PC-3 (cell line): Measurements from ENCODE around the gene ABCC3. TPM values are rescaled to one million over a fixed set of nuclear protein-coding genes. Genes with fewer than 3 reads are reported as not detected.

Experiments
- ATAC-seq: fragments of 200-7000 bp; cut with Tn5 transposase; 2 replicates; pipeline ENCODE4 v1.9.1; 2020; ENCODE audit warnings: mild to moderate bottlenecking, moderate library complexity
- BruUV-seq: library from RNA; stranded (reverse); fragments of 400-500 nt; replicated peaks from 2 replicates; lab custom pipeline; 2021; lab: Mats Ljungman, UMichigan
- CTCF ChIA-PET: fragments of 300-600 bp; sonication (Branson Sonifier 250); formaldehyde crosslinking; loops from one replicate; lab custom pipeline; 2022; ENCODE audit warnings: antibody characterized with exemption; lab: Charles Lee
- POLR2A ChIA-PET: fragments of 300-600 bp; sonication (Branson Sonifier 250); formaldehyde crosslinking; loops from one replicate; lab custom pipeline; 2022; ENCODE audit warnings: antibody characterized with exemption; ENCODE audit not compliant: unreplicated experiment; lab: Charles Lee
- DNase-seq: peaks from one replicate; pipeline ENCODE4 v3.0.0-alpha.2; 2015
- H2AFZ ChIP-seq: fragments of 300-600 bp; sonication (generic); 2 replicates; pipeline ENCODE4 v1.6.0; 2016; ENCODE audit warnings: antibody characterized with exemption, low read length
- H3F3A ChIP-seq: fragments of 300-600 bp; sonication (generic); one replicate; pipeline ENCODE4 v1.6.0; 2017; ENCODE audit warnings: antibody characterized with exemption, low read length, control low read depth, mild to moderate bottlenecking; ENCODE audit not compliant: unreplicated experiment
- H3K27ac ChIP-seq: fragments of 300-600 bp; sonication (generic); 2 replicates; pipeline ENCODE4 v1.5.1; 2016; ENCODE audit warnings: mild to moderate bottlenecking, low read length
- H3K27me3 ChIP-seq: fragments of 300-600 bp; sonication (generic); 2 replicates; pipeline ENCODE4 v1.6.1; 2016; ENCODE audit warnings: low read length, mixed read lengths
- H3K36me3 ChIP-seq: fragments of 300-600 bp; sonication (generic); 2 replicates; pipeline ENCODE4 v1.6.1; 2016; ENCODE audit warnings: low read depth, mixed run types, low read length, mixed read lengths
- H3K4me1 ChIP-seq: fragments of 300-600 bp; sonication (generic); 2 replicates; pipeline ENCODE4 v1.5.1; 2016; ENCODE audit warnings: low read length; ENCODE audit not compliant: insufficient read depth
- H3K4me2 ChIP-seq: fragments of 300-600 bp; sonication (generic); 2 replicates; pipeline ENCODE4 v1.6.0; 2016; ENCODE audit warnings: low read length
- H3K4me3 ChIP-seq: fragments of 300-600 bp; sonication (generic); 2 replicates; pipeline ENCODE4 v1.5.1; 2016; ENCODE audit warnings: mild to moderate bottlenecking, low read length, mixed read lengths
- H3K79me2 ChIP-seq: fragments of 300-600 bp; sonication (generic); 2 replicates; pipeline ENCODE4 v1.6.1; 2017; ENCODE audit warnings: low read length, mixed read lengths
- H3K9ac ChIP-seq: fragments of 300-600 bp; sonication (generic); 2 replicates; pipeline ENCODE4 v1.6.0; 2016; ENCODE audit warnings: mild to moderate bottlenecking, low read length
- H3K9me2 ChIP-seq: fragments of 300-600 bp; sonication (generic); replicated peaks from 2 replicates; pipeline ENCODE4 v1.6.1; 2016; ENCODE audit warnings: mixed run types, low read length, mixed read lengths
- H3K9me3 ChIP-seq: fragments of 300-600 bp; sonication (generic); 2 replicates; pipeline ENCODE4 v1.6.1; 2016; ENCODE audit warnings: low read length, mixed read lengths
- H4K20me1 ChIP-seq: fragments of 300-600 bp; sonication (generic); 2 replicates; pipeline ENCODE4 v1.6.1; 2016; ENCODE audit warnings: low read length, mixed read lengths
- EZH2 ChIP-seq: fragments of 300-600 bp; sonication (generic); IDR thresholded peaks from one replicate; pipeline ENCODE4 v1.6.1; 2017; ENCODE audit warnings: antibody characterized with exemption, mild to moderate bottlenecking, low read length; ENCODE audit not compliant: unreplicated experiment
- EZH2phosphoT487 ChIP-seq: fragments of 300-600 bp; sonication (generic); IDR thresholded peaks from 2 replicates; pipeline ENCODE4 v1.6.1; 2018; ENCODE audit warnings: mild to moderate bottlenecking, antibody characterized with exemption, low read length, borderline replicate concordance
- intact Hi-C: fragments of 100-400 bp; cut with micrococcal nuclease; formaldehyde crosslinking; loops from 2 replicates; pipeline ENCODE4 v1.9.0; 2023
- total RNA-seq: library from RNA; depleted of rRNA; stranded (reverse); fragments of >200 nt; gene quantifications from 2 replicates; pipeline ENCODE4 v1.2.3, GENCODE V29; 2014
- TF ChIP-seq, protein P1 (sequence below): fragments of 300-600 bp; sonication (generic); conservative IDR thresholded peaks from 2 replicates; pipeline ENCODE4 v1.5.1; 2017; ENCODE audit warnings: antibody characterized with exemption, low read depth, mild to moderate bottlenecking, low read length

ABCC3 gene
- total RNA-seq, 1 experiment from 2014 or later: 50.2 TPM

DNA sequence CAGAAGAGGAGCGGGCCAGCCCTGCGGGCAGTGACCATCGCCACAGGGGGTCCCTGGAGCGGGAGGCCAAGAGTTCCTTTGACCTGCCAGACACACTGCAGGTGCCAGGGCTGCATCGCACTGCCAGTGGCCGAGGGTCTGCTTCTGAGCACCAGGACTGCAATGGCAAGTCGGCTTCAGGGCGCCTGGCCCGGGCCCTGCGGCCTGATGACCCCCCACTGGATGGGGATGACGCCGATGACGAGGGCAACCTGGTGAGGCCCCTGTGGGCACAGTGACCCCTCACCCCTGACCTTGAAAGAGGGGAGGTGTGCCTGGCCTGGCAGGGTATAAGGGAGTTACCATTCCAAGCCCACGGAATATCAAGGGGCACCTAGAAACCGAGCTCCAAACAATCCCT, 35.1 kb upstream of the ABCC3 start:
- BruUV-seq: no TSS peak
- H3K9me3 ChIP-seq: no peaks in the 10 kb centered on the region
- H3K9me2 ChIP-seq: no peaks in the 10 kb centered on the region
- no peak for DNase-seq
- CTCF ChIA-PET: no interaction called here
- no peaks in the 10 kb centered on the region for H3K36me3 ChIP-seq
- no peak overlapping the region for H3K27ac ChIP-seq
- POLR2A ChIA-PET: no interaction called here
- ATAC-seq: no peak
- H3K9ac ChIP-seq: no peak overlapping the region
- no peak overlapping the region for H3K4me3 ChIP-seq
- no peaks in the 10 kb centered on the region for H4K20me1 ChIP-seq
- no peaks in the 10 kb centered on the region for H3K4me1 ChIP-seq
- intact Hi-C loops: no loop called here
- H3K4me2 ChIP-seq: no peak overlapping the region
- H3K27me3 ChIP-seq: no peaks in the 10 kb centered on the region
- H3K79me2 ChIP-seq: no peaks in the 10 kb centered on the region
- no peak for TF ChIP-seq EZH2phosphoT487
- no peak overlapping the region for H2AFZ ChIP-seq
- H3F3A ChIP-seq: no peaks in the 10 kb centered on the region

- BruUV-seq: no TSS peak
- ATAC-seq (no peak), DNase-seq (no peak)
- no peaks in the 10 kb centered on the region for H3K36me3 ChIP-seq
- no peak overlapping the region for H3K4me3 ChIP-seq
- H3K9me2 ChIP-seq: no peaks in the 10 kb centered on the region
- no peaks in the 10 kb centered on the region for H3K4me1 ChIP-seq
- no peak overlapping the region for H3K9ac ChIP-seq
- no peaks in the 10 kb centered on the region for H3K79me2 ChIP-seq
- no peaks in the 10 kb centered on the region for H3K9me3 ChIP-seq
- H2AFZ ChIP-seq: no peak overlapping the region
- ChIA-PET CTCF (no interaction called here), POLR2A (no interaction called here)
- no peaks in the 10 kb centered on the region for H4K20me1 ChIP-seq
- H3K27ac ChIP-seq: no peak overlapping the region
- H3F3A ChIP-seq: no peaks in the 10 kb centered on the region
- intact Hi-C loops: no loop called here
- no peaks in the 10 kb centered on the region for H3K27me3 ChIP-seq
- no peak overlapping the region for H3K4me2 ChIP-seq
- TF ChIP-seq, protein P1, sequence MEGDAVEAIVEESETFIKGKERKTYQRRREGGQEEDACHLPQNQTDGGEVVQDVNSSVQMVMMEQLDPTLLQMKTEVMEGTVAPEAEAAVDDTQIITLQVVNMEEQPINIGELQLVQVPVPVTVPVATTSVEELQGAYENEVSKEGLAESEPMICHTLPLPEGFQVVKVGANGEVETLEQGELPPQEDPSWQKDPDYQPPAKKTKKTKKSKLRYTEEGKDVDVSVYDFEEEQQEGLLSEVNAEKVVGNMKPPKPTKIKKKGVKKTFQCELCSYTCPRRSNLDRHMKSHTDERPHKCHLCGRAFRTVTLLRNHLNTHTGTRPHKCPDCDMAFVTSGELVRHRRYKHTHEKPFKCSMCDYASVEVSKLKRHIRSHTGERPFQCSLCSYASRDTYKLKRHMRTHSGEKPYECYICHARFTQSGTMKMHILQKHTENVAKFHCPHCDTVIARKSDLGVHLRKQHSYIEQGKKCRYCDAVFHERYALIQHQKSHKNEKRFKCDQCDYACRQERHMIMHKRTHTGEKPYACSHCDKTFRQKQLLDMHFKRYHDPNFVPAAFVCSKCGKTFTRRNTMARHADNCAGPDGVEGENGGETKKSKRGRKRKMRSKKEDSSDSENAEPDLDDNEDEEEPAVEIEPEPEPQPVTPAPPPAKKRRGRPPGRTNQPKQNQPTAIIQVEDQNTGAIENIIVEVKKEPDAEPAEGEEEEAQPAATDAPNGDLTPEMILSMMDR: no peak
- TF ChIP-seq EZH2phosphoT487 (no peak), EZH2 (no peak)
Measured at GRCh38 chr17:50601823-50602375, 32.8 kb upstream of the ABCC3 start.

DNA sequence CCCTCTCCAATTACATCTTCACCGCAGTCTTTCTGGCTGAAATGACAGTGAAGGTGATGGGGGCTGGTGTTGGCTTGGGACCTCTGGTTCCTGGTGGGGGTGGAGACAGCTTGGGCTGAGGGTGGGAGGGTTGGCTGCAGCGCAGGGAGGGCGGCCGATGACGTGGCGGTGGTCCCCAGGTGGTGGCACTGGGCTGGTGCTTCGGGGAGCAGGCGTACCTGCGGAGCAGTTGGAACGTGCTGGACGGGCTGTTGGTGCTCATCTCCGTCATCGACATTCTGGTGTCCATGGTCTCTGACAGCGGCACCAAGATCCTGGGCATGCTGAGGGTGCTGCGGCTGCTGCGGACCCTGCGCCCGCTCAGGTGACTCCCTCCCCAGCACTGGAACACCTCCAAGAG, 31.8 kb upstream of the ABCC3 start:
- ChIA-PET CTCF (no interaction called here), POLR2A (no interaction called here)
- Histone ChIP-seq H3K27ac (no peak overlapping the region), H3K36me3 (no peaks in the 10 kb centered on the region), H3K9me3 (no peaks in the 10 kb centered on the region), H3K79me2 (no peaks in the 10 kb centered on the region), H3K4me1 (no peaks in the 10 kb centered on the region), H3F3A (no peaks in the 10 kb centered on the region), H3K4me3 (no peak overlapping the region), H3K4me2 (no peak overlapping the region), H3K9me2 (no peaks in the 10 kb centered on the region), H4K20me1 (no peaks in the 10 kb centered on the region), H3K9ac (no peak overlapping the region), H3K27me3 (no peaks in the 10 kb centered on the region), H2AFZ (no peak overlapping the region)
- BruUV-seq: no TSS peak
- TF ChIP-seq EZH2phosphoT487 (no peak), EZH2 (no peak)
- TF ChIP-seq, protein P1: no peak
- intact Hi-C loops: no loop called here
- ATAC-seq: no peak
- no peak for DNase-seq
